HCT116 (cell line): ENCODE data around the gene SHISA6. TPM values are rescaled to one million over a fixed set of nuclear protein-coding genes. Genes with fewer than 3 reads are reported as not detected.

Experiments used
- ATAC-seq: fragments of 200-7000 bp; cut with Tn5 transposase; 2 replicates; pipeline ENCODE4 v1.9.1; 2020; ENCODE audit warnings: mild to moderate bottlenecking, moderate library complexity
- BruUV-seq: library from RNA; stranded (reverse); fragments of 400-500 nt; replicated peaks from 2 replicates; lab custom pipeline; 2021; lab: Mats Ljungman, UMichigan
- CTCF ChIA-PET: fragments of 300-600 bp; sonication (Branson Sonifier 250); formaldehyde crosslinking; loops from one replicate; lab custom pipeline; 2021; ENCODE audit warnings: antibody characterized with exemption; lab: Charles Lee
- POLR2A ChIA-PET: fragments of 300-600, 350-600 bp; sonication (Branson Sonifier 250); formaldehyde crosslinking; loops from one replicate; lab custom pipeline; 2021; ENCODE audit warnings: antibody characterized with exemption; lab: Charles Lee
- RAD21 ChIA-PET, 2 experiments: fragments of 300-600 bp; sonication (Branson Sonifier 250); formaldehyde crosslinking; loops; one replicate each; lab custom pipeline; 2023; ENCODE audit warnings: low total read pairs in 2 of 2; ENCODE audit not compliant: uncharacterized antibody in 2 of 2, unreplicated experiment in 2 of 2, low non-redundant PET in 1 of 2; lab: Charles Lee
- DNase-seq: peaks from one replicate; pipeline ENCODE4 v3.0.0-alpha.2; 2010; ENCODE audit warnings: low read depth, low spot score
- H2AFZ ChIP-seq: fragments of 200-600 bp; shearing (Covaris generic), sonication (generic); 2 replicates; pipeline ENCODE4 v1.6.1; 2017; ENCODE audit warnings: low read depth, mixed run types, mixed read lengths, antibody characterized with exemption, low read length; ENCODE audit not compliant: poor library complexity, severe bottlenecking
- H3K27ac ChIP-seq: 2 replicates; pipeline ENCODE4 v1.5.1; 2012; ENCODE audit warnings: low read depth, low read length
- H3K27me3 ChIP-seq: fragments of 200-600 bp; sonication (generic); 2 replicates; pipeline ENCODE4 v1.6.1; 2016; ENCODE audit warnings: mixed run types, low read length, mixed read lengths; ENCODE audit not compliant: insufficient read depth
- H3K36me3 ChIP-seq, 2 experiments: fragments of 200-500 bp in 1 of 2; fragments of 200-600 bp in 1 of 2; sonication (Bioruptor generic) in 1 of 2; sonication (generic) in 1 of 2; 2 replicates each; pipeline versions ENCODE4 v1.5.1 to v1.6.1; 2014 to 2016; ENCODE audit warnings: low read length in 2 of 2, inconsistent platforms in 1 of 2, mixed read lengths in 1 of 2, mixed run types in 1 of 2; ENCODE audit not compliant: insufficient read depth in 2 of 2, control insufficient read depth in 1 of 2
- H3K4me1 ChIP-seq, 2 experiments: fragments of 200-600 bp in 1 of 2; sonication (generic) in 1 of 2; 2 replicates each; pipeline versions ENCODE4 v1.5.1 to v1.6.1; 2012 to 2017; ENCODE audit warnings: low read length in 2 of 2, inconsistent platforms in 1 of 2, mild to moderate bottlenecking in 1 of 2, mixed read lengths in 1 of 2, mixed run types in 1 of 2, moderate library complexity in 1 of 2; ENCODE audit not compliant: insufficient read depth in 2 of 2, control insufficient read depth in 1 of 2
- H3K4me2 ChIP-seq: fragments of 200-600 bp; sonication (generic); 2 replicates; pipeline ENCODE4 v1.6.1; 2017; ENCODE audit warnings: mixed run types, low read length, mixed read lengths
- H3K4me3 ChIP-seq, 2 experiments: fragments of 200-600 bp in 1 of 2; sonication (generic) in 1 of 2; replicated peaks in 1 of 2; 2 replicates each; pipeline ENCODE4 v1.5.1; 2011 to 2016; ENCODE audit warnings: low read length in 2 of 2, control low read depth in 1 of 2, low read depth in 1 of 2, mild to moderate bottlenecking in 1 of 2, mixed read lengths in 1 of 2, mixed run types in 1 of 2
- H3K79me2 ChIP-seq: fragments of 200-600 bp; sonication (generic); 2 replicates; pipeline ENCODE4 v1.6.1; 2017; ENCODE audit warnings: mild to moderate bottlenecking, mixed run types, low read length, moderate library complexity, mixed read lengths; ENCODE audit not compliant: insufficient read depth
- H3K9ac ChIP-seq: fragments of 200-600 bp; sonication (generic); 2 replicates; pipeline ENCODE4 v1.6.1; 2016; ENCODE audit warnings: low read length, mixed read lengths
- H3K9me2 ChIP-seq: fragments of 200-600 bp; sonication (generic), shearing (Covaris generic); 2 replicates; pipeline ENCODE4 v1.6.1; 2017; ENCODE audit warnings: mixed run types, mild to moderate bottlenecking, moderate library complexity; ENCODE audit not compliant: insufficient read depth
- H3K9me3 ChIP-seq, 2 experiments: fragments of 200-500 bp in 1 of 2; fragments of 200-600 bp in 1 of 2; sonication (Bioruptor generic) in 1 of 2; sonication (generic) in 1 of 2; 2 replicates each; pipeline ENCODE4 v1.6.1; 2014 to 2017; ENCODE audit warnings: low read length in 2 of 2, mixed read lengths in 2 of 2, inconsistent platforms in 1 of 2, low read depth in 1 of 2, mild to moderate bottlenecking in 1 of 2, mixed run types in 1 of 2, moderate library complexity in 1 of 2; ENCODE audit not compliant: control insufficient read depth in 1 of 2, insufficient read depth in 1 of 2
- H4K20me1 ChIP-seq: fragments of 200-600 bp; sonication (generic), shearing (Covaris generic); 2 replicates; pipeline ENCODE4 v1.6.1; 2017; ENCODE audit warnings: mixed run types, mild to moderate bottlenecking, moderate library complexity; ENCODE audit not compliant: insufficient read depth
- CEBPB ChIP-seq: IDR thresholded peaks from 2 replicates; pipeline ENCODE4 v1.6.1; 2012; ENCODE audit warnings: low read depth
- ELF1 ChIP-seq: IDR thresholded peaks from 2 replicates; pipeline ENCODE4 v1.6.1; 2012; ENCODE audit warnings: low read depth, borderline replicate concordance
- EZH2 ChIP-seq: fragments of 200-600 bp; sonication (generic); IDR thresholded peaks from 2 replicates; pipeline ENCODE4 v1.6.1; 2017; ENCODE audit warnings: antibody characterized with exemption, mixed run types
- EZH2phosphoT487 ChIP-seq: fragments of 200-600 bp; IDR thresholded peaks from 2 replicates; pipeline ENCODE4 v1.6.1; 2018; ENCODE audit warnings: antibody characterized with exemption, borderline replicate concordance
- FOSL1 ChIP-seq: IDR thresholded peaks from 2 replicates; pipeline ENCODE4 v1.6.1; 2012; ENCODE audit warnings: low read depth
- JUND ChIP-seq: IDR thresholded peaks from 2 replicates; pipeline ENCODE4 v1.6.1; 2012
- POLR2AphosphoS5 ChIP-seq: IDR thresholded peaks from 2 replicates; pipeline ENCODE4 v1.6.1; 2011; ENCODE audit warnings: mild to moderate bottlenecking, low read depth, low read length, moderate library complexity
- REST ChIP-seq: IDR thresholded peaks from 2 replicates; pipeline ENCODE4 v1.6.1; 2012; ENCODE audit warnings: low read depth
- SRF ChIP-seq: IDR thresholded peaks from 2 replicates; pipeline ENCODE4 v1.6.1; 2012; ENCODE audit warnings: low read depth
- TCF7L2 ChIP-seq: IDR thresholded peaks from 2 replicates; pipeline ENCODE4 v1.7.0; 2011; ENCODE audit warnings: borderline replicate concordance, inconsistent platforms; ENCODE audit not compliant: insufficient read depth, insufficient read length; ENCODE audit errors: extremely low read depth
- ZBTB33 ChIP-seq: IDR thresholded peaks from 2 replicates; pipeline ENCODE4 v1.6.1; 2011; ENCODE audit warnings: mild to moderate bottlenecking, low read length, moderate library complexity; ENCODE audit not compliant: insufficient replicate concordance; ENCODE audit errors: extremely low read depth
- intact Hi-C: fragments of 100-400 bp; cut with micrococcal nuclease; formaldehyde crosslinking; loops from 2 replicates; pipeline ENCODE4 v1.10.0; 2022
- total RNA-seq: library from RNA; stranded (reverse); gene quantifications from one replicate; pipeline ENCODE4 v1.2.1, GENCODE V29; 2021; ENCODE audit not compliant: unreplicated experiment

The SHISA6 gene
- total RNA-seq, 1 experiment from 2014 or later: not detected

GRCh38 chr17:11446316-11446715, 205.3 kb downstream of the SHISA6 start:
- peaks cover 0 to 21% of the 10 kb centered on the region in 2 experiments; a peak in 2 of 4 replicates for H3K9me3 ChIP-seq

More at GRCh38 chr17:11446316-11446715, 205.3 kb downstream of the SHISA6 start:
- RAD21 ChIA-PET: no interaction called here
- POLR2A ChIA-PET: no interaction called here
- H3K9me2 ChIP-seq: no peaks in the 10 kb centered on the region
- no peaks in the 10 kb centered on the region for H3K36me3 ChIP-seq
- H3K79me2 ChIP-seq: no peaks in the 10 kb centered on the region
- H4K20me1 ChIP-seq: no peaks in the 10 kb centered on the region
- no peak overlapping the region for H3K4me3 ChIP-seq
- H3K27me3 ChIP-seq: no peaks in the 10 kb centered on the region
- no peak for ATAC-seq
- TF ChIP-seq REST (no peak), EZH2 (no peak), POLR2AphosphoS5 (no peak), CEBPB (no peak), TCF7L2 (no peak), FOSL1 (no peak), ELF1 (no peak), JUND (no peak), EZH2phosphoT487 (no peak), ZBTB33 (no peak), SRF (no peak)
- TF ChIP-seq, all 23 proteins: peak for 0
- H3K27ac ChIP-seq: no peak overlapping the region
- DNase-seq: no peak
- intact Hi-C loops: no loop called here
- H3K9ac ChIP-seq: no peak overlapping the region
- BruUV-seq: no TSS peak
- no peak overlapping the region for H2AFZ ChIP-seq
- H3K4me1 ChIP-seq: no peaks in the 10 kb centered on the region
- no peak overlapping the region for H3K4me2 ChIP-seq
- CTCF ChIA-PET: no interaction called here
